HG03432 (cell line): ENCODE data around the gene PHF23.
A peak's percentile ranks its signal among the peaks of the same experiment; 100 is the strongest.

Experiments
- ATAC-seq: cut with Tn5 transposase; IDR thresholded peaks from one replicate; pipeline ENCODE4 v1.9.1; 2021; ENCODE audit warnings: mild to moderate bottlenecking, moderate library complexity; ENCODE audit not compliant: unreplicated experiment

The PHF23 gene

GRCh38 chr17:7221278-7222092, 17.8 kb downstream of the PHF23 start:
- ATAC-seq = no peak

- ATAC-seq = no peak
Measured at GRCh38 chr17:7220593-7221277, 18.5 kb downstream of the PHF23 start.

GRCh38 chr17:7219812-7220592, 19.3 kb downstream of the PHF23 start, which contains the start of the genes ACADVL and DLG4:
TSS of gene ACADVL (plus strand) at chr17:7219938. CDS start at chr17:7219985, 47 bp downstream.
TSS of gene DLG4 (minus strand) at chr17:7219836.
- ATAC-seq = peak; percentile 72

- ATAC-seq = no peak
Measured at GRCh38 chr17:7219229-7219811, 19.9 kb downstream of the PHF23 start.

GRCh38 chr17:7218758-7219157, 20.5 kb downstream of the PHF23 start:
- ATAC-seq = no peak

GRCh38 chr17:7218166-7218565, 21.1 kb downstream of the PHF23 start:
- ATAC-seq = no peak

- ATAC-seq = no peak
Measured at GRCh38 chr17:7217113-7217987, 21.9 kb downstream of the PHF23 start.

GRCh38 chr17:7216242-7217112, 22.8 kb downstream of the PHF23 start:
- no peak for ATAC-seq

- no peak for ATAC-seq
Measured at GRCh38 chr17:7215652-7216180, 23.5 kb downstream of the PHF23 start.

- ATAC-seq = no peak
Measured at GRCh38 chr17:7215136-7215638, 24.1 kb downstream of the PHF23 start.

- peak; percentile 83 for ATAC-seq
Measured at GRCh38 chr17:7214300-7215135, 24.7 kb downstream of the PHF23 start.

GRCh38 chr17:7213895-7214299, 25.4 kb downstream of the PHF23 start:
- ATAC-seq = no peak

GRCh38 chr17:7211491-7212273, 27.6 kb downstream of the PHF23 start:
- no peak for ATAC-seq

- no peak for ATAC-seq
Measured at GRCh38 chr17:7208754-7209460, 30.4 kb downstream of the PHF23 start.

- no peak for ATAC-seq
Measured at GRCh38 chr17:7208027-7208571, 31.2 kb downstream of the PHF23 start.
